Kidney (tissue), 14 donors: ENCODE results near the gene CCDC71L. TPM values are rescaled to one million over a fixed set of nuclear protein-coding genes. Genes with fewer than 3 reads are reported as not detected.

Experiments used
- DNase-seq, 5 donors: peaks; one replicate each; pipeline ENCODE4 v3.0.0-alpha.2; 2013 to 2020
- FAIRE-seq: peaks from 2 replicates; lab custom pipeline; 2012; peaks lifted over from hg19 to GRCh38; lab: Jason Lieb, UNC
- H3K27ac ChIP-seq, 2 donors: one replicate each; pipeline ENCODE4 v1.7.0; 2013; ENCODE audit warnings: low read depth in 2 of 2, low read length in 2 of 2, inconsistent platforms in 1 of 2
- H3K27me3 ChIP-seq: one replicate; pipeline ENCODE4 v1.7.1; 2013; ENCODE audit warnings: low read length, inconsistent platforms; ENCODE audit not compliant: control insufficient read depth, insufficient read depth
- H3K36me3 ChIP-seq, 3 donors: one replicate each; pipeline versions ENCODE4 v1.7.0 to v1.7.1; 2013; ENCODE audit warnings: low read length in 3 of 3, control low read depth in 1 of 3, inconsistent platforms in 1 of 3; ENCODE audit not compliant: insufficient read depth in 3 of 3, control insufficient read depth in 2 of 3
- H3K4me1 ChIP-seq, 3 donors: one replicate each; pipeline versions ENCODE4 v1.7.0 to v1.7.1; 2013; ENCODE audit warnings: low read length in 3 of 3, inconsistent platforms in 1 of 3, low read depth in 1 of 3; ENCODE audit not compliant: control insufficient read depth in 2 of 3, insufficient read depth in 2 of 3
- H3K4me3 ChIP-seq, 3 donors: one replicate each; pipeline versions ENCODE4 v1.7.0 to v1.8.1; 2013; ENCODE audit warnings: low read length in 3 of 3, control low read depth in 1 of 3, inconsistent platforms in 1 of 3
- H3K9ac ChIP-seq, 3 donors: one replicate each; pipeline versions ENCODE4 v1.7.0 to v1.7.1; 2013; ENCODE audit warnings: low read length in 3 of 3, control low read depth in 1 of 3, inconsistent platforms in 1 of 3
- H3K9me3 ChIP-seq, 3 donors: one replicate each; pipeline versions ENCODE4 v1.7.0 to v1.7.1; 2013; ENCODE audit warnings: low read length in 3 of 3, control low read depth in 1 of 3, inconsistent platforms in 1 of 3; ENCODE audit not compliant: control insufficient read depth in 2 of 3, insufficient read depth in 1 of 3
- CTCF ChIP-seq: IDR thresholded peaks from 3 replicates; pipeline ENCODE4 v1.5.1; 2012; ENCODE audit warnings: mild to moderate bottlenecking, moderate library complexity, borderline replicate concordance; ENCODE audit not compliant: insufficient read depth; ENCODE audit errors: extremely low read depth
- intact Hi-C: fragments of 100-400 bp; cut with DNase I; formaldehyde crosslinking; loops from one replicate; pipeline ENCODE4 v1.11.1; 2022
- polyA plus RNA-seq: library from polyadenylated mRNA; stranded (reverse); fragments of 350-450 nt; fragmentation: Illumina TruSeq; extraction: RNeasy Lipid Tissue Mini Kit (QIAGEN cat#74804); gene quantifications from one replicate; pipeline ENCODE4 v1.2.3, GENCODE V29; 2014; ENCODE audit warnings: low read depth, low replicate concordance; ENCODE audit not compliant: insufficient read depth
- total RNA-seq: library from RNA; stranded (reverse); fragmentation: NEBNext Ultra II Directional; extraction: Animal tissue kit (Norgen Biotek cat#: 25700); gene quantifications from one replicate; pipeline ENCODE4 v1.2.1, GENCODE V29; 2021
- donor health status: control.
- donor health status: control.
- donor health status: control.
- donor health status: control.
- donor health status: control.
- donor health status: DM: yes; HTN: yes; CAD: no.
- donor health status: Normal renal cell carcinoma (clear cell type).

CCDC71L gene
- total and polyA plus RNA-seq, 2 donors from 2014 or later = 9.4 to 26.2 TPM

GRCh38 chr7:106625678-106626301, 35.2 kb downstream of the CCDC71L start:
- peaks cover 0 to 4% (median 0%) of the 10 kb centered on the region in 3 donors for H3K9me3 ChIP-seq
- no peaks in the 10 kb centered on the region for H3K36me3 ChIP-seq
- no peak for DNase-seq
- H3K9ac ChIP-seq = no peak overlapping the region
- TF ChIP-seq CTCF = no peak
- no peak overlapping the region for H3K4me3 ChIP-seq
- no peak overlapping the region for H3K27ac ChIP-seq
- intact Hi-C loops = no loop called here
- no peaks in the 10 kb centered on the region for H3K27me3 ChIP-seq
- FAIRE-seq = no peak
- no peaks in the 10 kb centered on the region for H3K4me1 ChIP-seq

- Histone ChIP-seq H3K27ac (no peak overlapping the region), H3K9ac (no peak overlapping the region), H3K36me3 (no peaks in the 10 kb centered on the region), H3K4me3 (no peak overlapping the region), H3K4me1 (no peaks in the 10 kb centered on the region), H3K27me3 (no peaks in the 10 kb centered on the region), H3K9me3 (peaks cover 0 to 4% (median 0%) of the 10 kb centered on the region in 3 donors)
- FAIRE-seq (no peak), DNase-seq (no peak)
- intact Hi-C loops = no loop called here
- TF ChIP-seq CTCF = no peak
Observed at GRCh38 chr7:106623853-106624252, 37.1 kb downstream of the CCDC71L start.

- intact Hi-C loops = no loop called here
Observed at GRCh38 chr7:106623315-106623660, 37.7 kb downstream of the CCDC71L start.

More at GRCh38 chr7:106623315-106623660, 37.7 kb downstream of the CCDC71L start:
- FAIRE-seq (no peak), DNase-seq (no peak)
- H3K4me1 ChIP-seq = peaks cover 0 to 2% (median 0%) of the 10 kb centered on the region in 3 donors
- H3K9ac ChIP-seq = no peak overlapping the region
- no peak overlapping the region for H3K4me3 ChIP-seq
- peaks cover 0 to 4% (median 0%) of the 10 kb centered on the region in 3 donors for H3K9me3 ChIP-seq
- TF ChIP-seq CTCF = no peak
- H3K27ac ChIP-seq = no peak overlapping the region
- no peaks in the 10 kb centered on the region for H3K27me3 ChIP-seq
- no peaks in the 10 kb centered on the region for H3K36me3 ChIP-seq
